SU-DHL-6 (cell line): Measurements from ENCODE around the gene TTLL9.

ENCODE experiments used
- H2AFZ ChIP-seq: fragments of 200-600 bp; sonication (generic); 2 replicates; pipeline ENCODE4 v1.6.1; 2014; ENCODE audit warnings: low read depth, mild to moderate bottlenecking, moderate library complexity, mixed read lengths, antibody characterized with exemption, low read length; ENCODE audit not compliant: severe bottlenecking
- H3F3A ChIP-seq: fragments of 200-600 bp; shearing (Covaris generic); 2 replicates; pipeline ENCODE4 v1.6.0; 2016; ENCODE audit warnings: antibody characterized with exemption, mild to moderate bottlenecking; ENCODE audit not compliant: insufficient read depth
- H3K27ac ChIP-seq: fragments of 200-600 bp; sonication (generic); 2 replicates; pipeline ENCODE4 v1.5.1; 2016; ENCODE audit warnings: low read depth, mild to moderate bottlenecking, low read length, moderate library complexity, mixed read lengths
- H3K27me3 ChIP-seq: fragments of 200-600 bp; sonication (generic), shearing (Covaris generic); 2 replicates; pipeline ENCODE4 v1.6.0; 2014; ENCODE audit warnings: mild to moderate bottlenecking, low read length
- H3K36me3 ChIP-seq: fragments of 200-600 bp; sonication (generic); 2 replicates; pipeline ENCODE4 v1.6.1; 2014; ENCODE audit warnings: mild to moderate bottlenecking, low read length, mixed read lengths
- H3K4me2 ChIP-seq: fragments of 300-600, 200-600 bp; shearing (Covaris generic), sonication (generic); 2 replicates; pipeline ENCODE4 v1.6.0; 2014; ENCODE audit warnings: low read length, low read depth, mild to moderate bottlenecking; ENCODE audit not compliant: poor library complexity, severe bottlenecking
- H3K4me3 ChIP-seq: fragments of 200-600 bp; sonication (generic); 2 replicates; pipeline ENCODE4 v1.5.1; 2014; ENCODE audit warnings: antibody characterized with exemption, low read length, mild to moderate bottlenecking, mixed read lengths; ENCODE audit not compliant: insufficient read depth, poor library complexity, severe bottlenecking
- H3K79me2 ChIP-seq: fragments of 200-600 bp; sonication (generic); 2 replicates; pipeline ENCODE4 v1.6.1; 2014; ENCODE audit warnings: mild to moderate bottlenecking, low read length, moderate library complexity; ENCODE audit not compliant: insufficient read depth
- H3K9ac ChIP-seq: fragments of 200-600 bp; sonication (generic); 2 replicates; pipeline ENCODE4 v1.7.0; 2014; ENCODE audit warnings: mild to moderate bottlenecking, low read length
- H3K9me2 ChIP-seq: fragments of 200-600 bp; sonication (generic); replicated peaks from 2 replicates; pipeline ENCODE4 v1.6.1; 2014; ENCODE audit warnings: low read length; ENCODE audit not compliant: insufficient read depth
- H3K9me3 ChIP-seq: fragments of 200-600 bp; sonication (generic); 2 replicates; pipeline ENCODE4 v1.6.1; 2014; ENCODE audit warnings: low read length, mixed read lengths; ENCODE audit not compliant: insufficient read depth
- H4K20me1 ChIP-seq: fragments of 200-600 bp; sonication (generic); 2 replicates; pipeline ENCODE4 v1.6.1; 2014; ENCODE audit warnings: low read depth, mild to moderate bottlenecking, antibody characterized with exemption, low read length, moderate library complexity, mixed read lengths
- EZH2phosphoT487 ChIP-seq: fragments of 200-600 bp; sonication (generic), shearing (Covaris generic); conservative IDR thresholded peaks from 2 replicates; pipeline ENCODE4 v1.6.1; 2018; ENCODE audit warnings: mild to moderate bottlenecking, antibody characterized with exemption, low read length, moderate library complexity, mixed read lengths
- TF ChIP-seq, protein P1 (sequence below): fragments of 200-600 bp; sonication (generic); IDR thresholded peaks from one replicate; pipeline ENCODE4 v1.5.1; 2017; ENCODE audit warnings: antibody characterized with exemption, mild to moderate bottlenecking, low read length, moderate library complexity; ENCODE audit not compliant: insufficient read depth, poor library complexity, severe bottlenecking

TTLL9 gene

DNA sequence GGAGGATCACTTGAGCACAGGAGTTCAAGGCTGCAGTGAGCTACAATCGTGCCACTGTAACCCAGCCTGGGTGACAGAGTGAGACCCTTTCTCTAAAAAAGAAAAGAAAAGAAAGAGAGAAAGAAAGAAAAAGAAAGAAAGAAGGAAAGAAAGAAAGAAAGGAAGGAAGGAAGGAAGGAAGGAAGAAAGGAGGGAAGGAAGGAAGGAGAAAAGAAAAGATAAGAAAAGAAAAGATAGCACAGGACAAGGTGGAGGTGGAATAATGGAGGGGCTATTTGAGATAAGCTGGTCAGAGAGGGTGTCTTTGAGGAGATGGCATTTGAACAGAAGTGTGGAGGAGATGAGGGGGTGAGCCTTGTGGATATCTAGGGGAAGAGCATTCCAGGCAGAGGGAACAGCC, 84.1 kb downstream of the TTLL9 start:
- no peaks in the 10 kb centered on the region for H3K9me2 ChIP-seq
- TF ChIP-seq, protein P1, sequence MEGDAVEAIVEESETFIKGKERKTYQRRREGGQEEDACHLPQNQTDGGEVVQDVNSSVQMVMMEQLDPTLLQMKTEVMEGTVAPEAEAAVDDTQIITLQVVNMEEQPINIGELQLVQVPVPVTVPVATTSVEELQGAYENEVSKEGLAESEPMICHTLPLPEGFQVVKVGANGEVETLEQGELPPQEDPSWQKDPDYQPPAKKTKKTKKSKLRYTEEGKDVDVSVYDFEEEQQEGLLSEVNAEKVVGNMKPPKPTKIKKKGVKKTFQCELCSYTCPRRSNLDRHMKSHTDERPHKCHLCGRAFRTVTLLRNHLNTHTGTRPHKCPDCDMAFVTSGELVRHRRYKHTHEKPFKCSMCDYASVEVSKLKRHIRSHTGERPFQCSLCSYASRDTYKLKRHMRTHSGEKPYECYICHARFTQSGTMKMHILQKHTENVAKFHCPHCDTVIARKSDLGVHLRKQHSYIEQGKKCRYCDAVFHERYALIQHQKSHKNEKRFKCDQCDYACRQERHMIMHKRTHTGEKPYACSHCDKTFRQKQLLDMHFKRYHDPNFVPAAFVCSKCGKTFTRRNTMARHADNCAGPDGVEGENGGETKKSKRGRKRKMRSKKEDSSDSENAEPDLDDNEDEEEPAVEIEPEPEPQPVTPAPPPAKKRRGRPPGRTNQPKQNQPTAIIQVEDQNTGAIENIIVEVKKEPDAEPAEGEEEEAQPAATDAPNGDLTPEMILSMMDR, result no peak
- TF ChIP-seq EZH2phosphoT487, result no peak
- no peak overlapping the region; the same call in 1 of the 2 replicates for H3K9ac ChIP-seq
- H3K4me3 ChIP-seq, result no peak overlapping the region
- 0 out of 2 replicates have a peak, but pooled peaks cover 5% of the 10 kb centered on the region for H4K20me1 ChIP-seq
- no peaks in the 10 kb centered on the region for H3F3A ChIP-seq
- no peak overlapping the region for H3K4me2 ChIP-seq
- no peak overlapping the region for H2AFZ ChIP-seq
- no peaks in the 10 kb centered on the region for H3K9me3 ChIP-seq
- H3K79me2 ChIP-seq, result peaks cover 22% of the 10 kb centered on the region
- no peaks in the 10 kb centered on the region for H3K27me3 ChIP-seq
- H3K36me3 ChIP-seq, result 0 out of 2 replicates have a peak, but pooled peaks cover 4% of the 10 kb centered on the region
- H3K27ac ChIP-seq, result no peak overlapping the region

DNA sequence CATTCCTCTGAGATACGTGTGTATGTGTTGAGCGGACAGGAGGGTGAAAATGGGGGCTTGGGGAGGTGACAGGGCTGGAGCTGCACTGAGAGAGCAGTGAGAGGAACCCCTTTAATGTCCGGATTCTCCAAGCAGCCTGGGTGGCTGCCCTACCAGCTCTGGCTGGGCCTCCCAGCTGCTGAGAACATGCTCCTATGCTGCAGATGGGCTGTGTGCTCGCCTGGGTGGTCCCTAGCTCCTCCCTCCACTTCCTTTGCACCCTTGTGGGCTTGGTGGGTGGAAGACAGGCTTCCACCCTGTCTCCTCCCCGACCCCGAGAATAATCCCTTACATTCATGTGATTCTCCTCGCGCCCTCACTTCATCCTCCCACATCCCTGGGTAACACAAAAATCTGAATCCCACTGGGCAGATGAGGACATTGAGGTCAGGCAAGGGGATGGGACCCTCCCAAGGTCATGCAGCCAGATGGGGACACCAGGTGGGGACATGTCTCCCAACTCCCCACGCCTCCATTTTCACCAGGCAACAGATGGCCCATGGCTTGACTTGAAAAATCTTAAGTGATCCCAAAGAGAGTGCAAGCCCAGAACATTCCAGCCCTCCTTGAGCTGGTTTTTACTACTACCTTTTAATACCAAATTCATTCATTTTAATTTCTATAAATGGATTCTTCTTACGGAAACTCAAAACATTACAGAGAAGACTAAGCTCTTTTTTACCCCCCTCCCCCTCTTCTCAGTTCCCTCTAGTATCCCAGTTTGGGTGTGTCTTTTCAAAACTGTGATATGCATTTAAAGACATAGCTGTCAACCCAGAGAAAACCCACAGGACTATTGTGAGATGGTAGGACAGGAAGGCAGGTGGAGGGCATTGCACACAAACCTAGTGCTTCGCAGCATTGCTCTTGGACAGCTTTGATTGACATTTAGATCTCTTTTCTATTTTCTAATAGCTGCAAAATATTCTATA, 86.4 kb downstream of the TTLL9 start:
- TF ChIP-seq, protein P1, result no peak
- TF ChIP-seq EZH2phosphoT487, result no peak
- H3K27me3 ChIP-seq, result no peaks in the 10 kb centered on the region
- no peak overlapping the region for H2AFZ ChIP-seq
- no peaks in the 10 kb centered on the region for H3K36me3 ChIP-seq
- H3K4me2 ChIP-seq, result no peak overlapping the region
- H3K27ac ChIP-seq, result no peak overlapping the region
- H3K9ac ChIP-seq, result no peak overlapping the region
- H4K20me1 ChIP-seq, result no peaks in the 10 kb centered on the region
- H3F3A ChIP-seq, result no peaks in the 10 kb centered on the region
- no peaks in the 10 kb centered on the region for H3K79me2 ChIP-seq
- no peak overlapping the region for H3K4me3 ChIP-seq
- H3K9me3 ChIP-seq, result no peaks in the 10 kb centered on the region
- no peaks in the 10 kb centered on the region for H3K9me2 ChIP-seq

DNA sequence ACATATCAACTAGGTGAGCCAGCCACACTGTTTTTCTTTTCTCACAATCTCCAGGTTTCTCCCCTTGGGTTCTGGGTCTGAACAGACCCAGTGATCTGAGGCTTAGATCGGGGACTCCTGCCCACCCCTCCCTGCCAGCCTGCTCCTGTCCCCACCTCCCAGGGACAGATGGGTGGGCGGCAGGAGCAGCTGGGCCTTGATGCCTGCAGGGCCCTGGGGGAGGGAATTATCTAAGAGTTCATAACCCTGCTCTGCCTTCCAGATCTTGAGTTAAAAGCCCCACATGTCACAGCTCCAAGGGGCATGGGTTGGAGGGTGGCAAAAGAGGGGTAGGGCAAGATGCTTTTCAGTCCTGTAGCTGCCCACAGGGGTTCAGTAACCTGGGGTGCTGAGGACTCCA, 92.3 kb downstream of the TTLL9 start:
- no peak for TF ChIP-seq EZH2phosphoT487
- TF ChIP-seq, protein P1, result no peak
- H4K20me1 ChIP-seq, result no peaks in the 10 kb centered on the region
- no peaks in the 10 kb centered on the region for H3K9me2 ChIP-seq
- H3K9ac ChIP-seq, result no peak overlapping the region
- H3K4me3 ChIP-seq, result no peak overlapping the region
- H3K27me3 ChIP-seq, result no peaks in the 10 kb centered on the region
- no peaks in the 10 kb centered on the region for H3K36me3 ChIP-seq
- H3K4me2 ChIP-seq, result no peak overlapping the region
- H3F3A ChIP-seq, result no peaks in the 10 kb centered on the region
- no peaks in the 10 kb centered on the region for H3K9me3 ChIP-seq
- no peaks in the 10 kb centered on the region for H3K79me2 ChIP-seq
- H2AFZ ChIP-seq, result no peak overlapping the region
- H3K27ac ChIP-seq, result no peak overlapping the region
